D721Med (cell line): ENCODE measurements around the gene PKIG.

Experiments
- DNase-seq: peaks from one replicate; pipeline ENCODE4 v3.0.0; 2011; ENCODE audit warnings: low spot score; ENCODE audit not compliant: insufficient read length
- FAIRE-seq: peaks from 2 replicates; lab custom pipeline; 2011; peaks lifted over from hg19 to GRCh38; lab: Jason Lieb, UNC
- TF ChIP-seq, protein P1 (sequence below): IDR thresholded peaks from 2 replicates; pipeline ENCODE4 v1.5.1; 2012; ENCODE audit warnings: mild to moderate bottlenecking, control low read depth; ENCODE audit not compliant: insufficient read depth; ENCODE audit errors: missing control alignments

PKIG gene

GRCh38 chr20:44609516-44610312 is 27.3 kb downstream of the PKIG start:
- no peak for FAIRE-seq
- peak; percentile 68 for DNase-seq
- TF ChIP-seq, protein P1, sequence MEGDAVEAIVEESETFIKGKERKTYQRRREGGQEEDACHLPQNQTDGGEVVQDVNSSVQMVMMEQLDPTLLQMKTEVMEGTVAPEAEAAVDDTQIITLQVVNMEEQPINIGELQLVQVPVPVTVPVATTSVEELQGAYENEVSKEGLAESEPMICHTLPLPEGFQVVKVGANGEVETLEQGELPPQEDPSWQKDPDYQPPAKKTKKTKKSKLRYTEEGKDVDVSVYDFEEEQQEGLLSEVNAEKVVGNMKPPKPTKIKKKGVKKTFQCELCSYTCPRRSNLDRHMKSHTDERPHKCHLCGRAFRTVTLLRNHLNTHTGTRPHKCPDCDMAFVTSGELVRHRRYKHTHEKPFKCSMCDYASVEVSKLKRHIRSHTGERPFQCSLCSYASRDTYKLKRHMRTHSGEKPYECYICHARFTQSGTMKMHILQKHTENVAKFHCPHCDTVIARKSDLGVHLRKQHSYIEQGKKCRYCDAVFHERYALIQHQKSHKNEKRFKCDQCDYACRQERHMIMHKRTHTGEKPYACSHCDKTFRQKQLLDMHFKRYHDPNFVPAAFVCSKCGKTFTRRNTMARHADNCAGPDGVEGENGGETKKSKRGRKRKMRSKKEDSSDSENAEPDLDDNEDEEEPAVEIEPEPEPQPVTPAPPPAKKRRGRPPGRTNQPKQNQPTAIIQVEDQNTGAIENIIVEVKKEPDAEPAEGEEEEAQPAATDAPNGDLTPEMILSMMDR: peak; percentile 96

DNA sequence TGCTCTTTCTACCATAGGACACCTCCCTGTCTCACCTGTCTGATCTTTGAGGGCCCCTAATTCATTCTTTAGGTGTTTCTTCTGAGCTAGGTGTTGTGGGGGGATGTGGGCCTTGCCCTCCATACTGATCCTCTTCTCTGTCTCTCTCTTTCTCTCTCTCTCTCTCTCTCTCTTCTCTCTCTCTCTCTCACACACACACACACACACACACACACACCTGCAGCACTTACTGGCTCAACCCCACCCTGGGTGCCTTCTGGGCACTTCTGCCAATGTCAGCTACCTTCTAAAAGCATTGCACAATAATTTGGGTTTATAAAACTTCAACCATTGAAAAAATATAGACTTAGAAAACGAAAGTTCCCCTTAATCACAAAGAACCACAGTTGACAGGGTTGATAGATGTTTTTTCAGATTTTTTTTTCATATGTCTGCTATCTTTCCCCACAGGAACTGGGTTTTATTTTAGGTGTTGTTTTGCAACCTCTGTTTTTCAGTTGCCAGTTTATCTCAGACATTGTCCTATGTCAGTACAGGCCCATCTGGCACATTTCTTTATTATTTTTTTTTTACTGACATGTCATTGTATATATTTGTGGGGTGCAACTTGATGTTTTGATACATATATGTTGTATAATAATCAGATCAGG is 28.1 kb downstream of the PKIG start:
- DNase-seq (no peak), FAIRE-seq (no peak)
- TF ChIP-seq, protein P1: no peak

- TF ChIP-seq, protein P1: no peak
- no peak for DNase-seq
- FAIRE-seq: no peak
Observed at GRCh38 chr20:44613575-44613974, 31.2 kb downstream of the PKIG start.

DNA sequence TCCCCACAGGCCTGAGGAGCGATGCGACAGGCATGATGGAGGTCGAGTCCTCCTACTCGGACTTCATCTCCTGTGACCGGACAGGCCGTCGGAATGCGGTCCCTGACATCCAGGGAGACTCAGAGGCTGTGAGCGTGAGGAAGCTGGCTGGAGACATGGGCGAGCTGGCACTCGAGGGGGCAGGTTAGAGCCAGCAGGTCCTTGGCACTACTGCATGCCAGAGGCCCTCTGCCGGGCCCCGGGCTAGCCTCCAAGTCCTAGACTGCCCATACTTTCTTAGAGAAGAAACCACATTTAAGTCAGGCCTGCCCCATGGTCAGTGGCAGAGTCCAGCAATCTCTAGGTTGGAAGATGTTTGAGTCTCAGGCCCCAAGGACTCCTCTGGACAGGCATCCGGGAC is 32.1 kb downstream of the PKIG start:
- TF ChIP-seq, protein P1: no peak
- FAIRE-seq (no peak), DNase-seq (no peak)

DNA sequence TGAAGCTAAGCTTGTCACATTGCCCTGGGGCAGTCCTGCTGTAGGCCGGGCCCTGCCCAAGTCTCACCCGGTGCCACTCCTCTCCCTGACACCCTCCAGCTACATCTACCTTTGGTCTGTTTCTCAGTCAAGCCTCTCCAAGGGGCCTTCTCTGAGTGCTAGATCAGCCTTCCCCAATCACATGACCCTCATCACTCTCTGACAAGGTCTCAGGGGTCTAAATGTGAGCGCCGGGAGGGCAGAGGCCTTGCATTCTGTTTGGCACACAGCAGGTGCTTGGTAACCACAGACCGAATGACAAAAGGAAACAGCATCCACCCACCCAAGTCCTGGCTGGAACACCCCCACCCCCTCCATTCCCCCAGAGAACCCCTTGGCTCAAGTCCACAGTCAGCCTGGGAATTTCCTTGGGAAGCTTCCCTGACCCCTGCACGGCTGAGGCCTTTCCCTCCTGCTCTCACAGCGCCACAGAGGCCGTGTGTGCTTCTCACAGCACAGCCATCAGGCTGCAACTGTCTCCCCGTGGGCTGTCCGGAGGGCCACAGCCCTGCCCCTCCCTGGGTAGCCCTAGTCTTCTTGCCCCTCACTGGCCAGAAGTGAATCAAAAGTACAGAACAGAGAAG is 32.9 kb downstream of the PKIG start:
- TF ChIP-seq, protein P1: no peak
- no peak for DNase-seq
- FAIRE-seq: no peak

GRCh38 chr20:44615876-44616603 is 33.7 kb downstream of the PKIG start:
- FAIRE-seq: no peak
- TF ChIP-seq, protein P1: no peak
- DNase-seq: no peak
